ENCODE data around the gene ALKBH5.

DNA sequence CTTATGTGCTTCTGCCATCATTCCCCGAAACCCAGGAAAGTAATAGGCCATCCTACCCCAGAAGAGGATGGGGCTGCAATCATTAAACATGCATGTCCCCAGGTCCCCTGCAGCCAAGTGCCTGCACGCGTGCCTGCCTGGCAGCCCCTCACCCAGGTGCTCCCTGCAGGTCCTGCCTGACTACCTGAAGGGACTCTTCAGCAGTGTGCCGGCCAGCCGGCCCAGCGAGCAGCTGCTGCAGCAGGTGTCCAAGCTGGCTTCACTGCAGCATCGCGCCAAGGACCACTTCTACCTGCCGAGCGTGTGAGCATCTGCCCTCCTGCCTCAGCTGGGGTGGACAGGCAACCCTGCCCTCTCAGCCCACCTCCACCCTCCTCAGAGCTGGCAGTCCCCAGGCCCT, 16.2 kb upstream of the ALKBH5 start:
- TF ChIP-seq, protein P1, sequence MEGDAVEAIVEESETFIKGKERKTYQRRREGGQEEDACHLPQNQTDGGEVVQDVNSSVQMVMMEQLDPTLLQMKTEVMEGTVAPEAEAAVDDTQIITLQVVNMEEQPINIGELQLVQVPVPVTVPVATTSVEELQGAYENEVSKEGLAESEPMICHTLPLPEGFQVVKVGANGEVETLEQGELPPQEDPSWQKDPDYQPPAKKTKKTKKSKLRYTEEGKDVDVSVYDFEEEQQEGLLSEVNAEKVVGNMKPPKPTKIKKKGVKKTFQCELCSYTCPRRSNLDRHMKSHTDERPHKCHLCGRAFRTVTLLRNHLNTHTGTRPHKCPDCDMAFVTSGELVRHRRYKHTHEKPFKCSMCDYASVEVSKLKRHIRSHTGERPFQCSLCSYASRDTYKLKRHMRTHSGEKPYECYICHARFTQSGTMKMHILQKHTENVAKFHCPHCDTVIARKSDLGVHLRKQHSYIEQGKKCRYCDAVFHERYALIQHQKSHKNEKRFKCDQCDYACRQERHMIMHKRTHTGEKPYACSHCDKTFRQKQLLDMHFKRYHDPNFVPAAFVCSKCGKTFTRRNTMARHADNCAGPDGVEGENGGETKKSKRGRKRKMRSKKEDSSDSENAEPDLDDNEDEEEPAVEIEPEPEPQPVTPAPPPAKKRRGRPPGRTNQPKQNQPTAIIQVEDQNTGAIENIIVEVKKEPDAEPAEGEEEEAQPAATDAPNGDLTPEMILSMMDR (IDR thresholded peaks at IDR 0.05; ENCODE audit: low read depth, low read length), result no peak
- TF ChIP-seq POLR2A (IDR thresholded peaks at IDR 0.05; ENCODE audit: extremely low read depth, insufficient read length) (no peak), MYC (IDR thresholded peaks at IDR 0.05; ENCODE audit: low read depth, low read length) (no peak)
- TF ChIP-seq, protein P2, sequence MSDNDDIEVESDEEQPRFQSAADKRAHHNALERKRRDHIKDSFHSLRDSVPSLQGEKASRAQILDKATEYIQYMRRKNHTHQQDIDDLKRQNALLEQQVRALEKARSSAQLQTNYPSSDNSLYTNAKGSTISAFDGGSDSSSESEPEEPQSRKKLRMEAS (IDR thresholded peaks at IDR 0.05; ENCODE audit: low read depth, low read length), result no peak

Data from NB4 (cell line).